HepG2 (cell line): Measurements from ENCODE around the gene CSTF1. TPM values are rescaled to one million over a fixed set of nuclear protein-coding genes. Genes with fewer than 3 reads are reported as not detected.

Experiments used
- BCL6 ChIP-seq: IDR thresholded peaks from 2 replicates; pipeline ENCODE4 v1.6.1; 2016; ENCODE audit warnings: missing genetic modification reagents, missing compliant biosample characterization
- CEBPG ChIP-seq: IDR thresholded peaks from 2 replicates; pipeline ENCODE4 v1.6.1; 2016
- CENPT ChIP-seq: sonication (generic); formaldehyde crosslinking; IDR thresholded peaks from 2 replicates; pipeline ENCODE4 v1.8.0; 2022; ENCODE audit warnings: low read depth, mild to moderate bottlenecking, moderate library complexity, missing genetic modification reagents
- E2F1 ChIP-seq: sonication (generic); formaldehyde crosslinking; IDR thresholded peaks from 2 replicates; pipeline ENCODE4 v1.5.0; 2020; ENCODE audit warnings: missing genetic modification reagents
- ELF1 ChIP-seq: sonication (generic); formaldehyde crosslinking; IDR thresholded peaks from 2 replicates; pipeline ENCODE4 v1.4.0; 2020; ENCODE audit warnings: missing genetic modification reagents
- FOXO1 ChIP-seq: sonication (generic); formaldehyde crosslinking; IDR thresholded peaks from 2 replicates; pipeline ENCODE4 v1.4.0; 2020; ENCODE audit warnings: missing genetic modification reagents
- GATAD1 ChIP-seq: IDR thresholded peaks from 2 replicates; pipeline ENCODE4 v1.6.1; 2016; ENCODE audit warnings: missing genetic modification reagents, missing compliant biosample characterization
- GZF1 ChIP-seq: sonication (generic); formaldehyde crosslinking; IDR thresholded peaks from 2 replicates; pipeline ENCODE4 v1.5.1; 2020; ENCODE audit warnings: mild to moderate bottlenecking, missing genetic modification reagents
- HNRNPUL1 ChIP-seq: fragments of 200-400 bp; formaldehyde crosslinking; IDR thresholded peaks from 2 replicates; pipeline ENCODE4 v1.6.1; 2017; ENCODE audit warnings: low read depth, mild to moderate bottlenecking, low read length, moderate library complexity
- HOXA3 ChIP-seq: sonication (generic); formaldehyde crosslinking; IDR thresholded peaks from 2 replicates; pipeline ENCODE4 v1.5.0; 2020; ENCODE audit warnings: missing genetic modification reagents
- MEIS1 ChIP-seq: sonication (generic); formaldehyde crosslinking; IDR thresholded peaks from 2 replicates; pipeline ENCODE4 v1.9.0; 2021; ENCODE audit warnings: mild to moderate bottlenecking, missing genetic modification reagents, moderate library complexity, borderline replicate concordance
- NCOA5 ChIP-seq: sonication (generic); formaldehyde crosslinking; IDR thresholded peaks from 2 replicates; pipeline ENCODE4 v1.4.0; 2020; ENCODE audit warnings: missing genetic modification reagents
- SRF ChIP-seq: IDR thresholded peaks from 2 replicates; pipeline ENCODE4 v1.6.1; 2011; ENCODE audit warnings: mild to moderate bottlenecking, low read depth, low read length, moderate library complexity
- ZFP36 ChIP-seq: fragments of 150-350 bp; IDR thresholded peaks from 2 replicates; pipeline ENCODE4 v1.6.1; 2018; ENCODE audit warnings: borderline replicate concordance, low read length, low read depth; ENCODE audit not compliant: partially characterized antibody
- ZMYM2 ChIP-seq: sonication (generic); formaldehyde crosslinking; IDR thresholded peaks from 2 replicates; pipeline ENCODE4 v1.8.0; 2022; ENCODE audit warnings: mild to moderate bottlenecking, missing genetic modification reagents
- ZNF234 ChIP-seq: sonication (generic); formaldehyde crosslinking; conservative IDR thresholded peaks from 2 replicates; pipeline ENCODE4 v1.5.1; 2020; ENCODE audit warnings: mild to moderate bottlenecking, missing genetic modification reagents
- ZNF264 ChIP-seq: sonication (generic); formaldehyde crosslinking; IDR thresholded peaks from 2 replicates; pipeline ENCODE4 v1.4.0; 2020; ENCODE audit warnings: missing genetic modification reagents
- ZNF292 ChIP-seq: sonication (generic); formaldehyde crosslinking; IDR thresholded peaks from 2 replicates; pipeline ENCODE4 v1.8.1; 2022; ENCODE audit warnings: mild to moderate bottlenecking, low read depth, missing genetic modification reagents, borderline replicate concordance
- ZNF547 ChIP-seq: sonication (generic); formaldehyde crosslinking; IDR thresholded peaks from 2 replicates; pipeline ENCODE4 v1.5.1; 2020; ENCODE audit warnings: mild to moderate bottlenecking, missing genetic modification reagents
- ZNF552 ChIP-seq: sonication (generic); formaldehyde crosslinking; IDR thresholded peaks from 2 replicates; pipeline ENCODE4 v1.9.0; 2022; ENCODE audit warnings: missing genetic modification reagents, mild to moderate bottlenecking, borderline replicate concordance
- ZNF598 ChIP-seq: sonication (generic); formaldehyde crosslinking; IDR thresholded peaks from 2 replicates; pipeline ENCODE4 v1.5.1; 2020; ENCODE audit warnings: mild to moderate bottlenecking, missing genetic modification reagents, borderline replicate concordance
- ZNF644 ChIP-seq: IDR thresholded peaks from 2 replicates; pipeline ENCODE4 v1.6.1; 2016; ENCODE audit warnings: low read depth
- polyA plus RNA-seq, 8 experiments: library from polyadenylated mRNA; depleted of rRNA in 3 of 8; stranded (reverse) in 7 of 8; unstranded in 1 of 8; fragments of >200 nt; fragmentation: Illumina TruSeq in 4 of 8; extraction: Trizol in 4 of 8; gene quantifications; 2 replicates each; pipeline versions ENCODE4 v1.2.1 to v1.2.3, GENCODE V29; 2011 to 2016; ENCODE audit warnings: low read depth in 4 of 8, missing spikeins in 1 of 8, mixed read lengths in 1 of 8; ENCODE audit not compliant: insufficient read depth in 1 of 8
- total RNA-seq, 5 experiments: library from RNA; depleted of rRNA; stranded (reverse); fragments of >200 nt; fragmentation: Illumina TruSeq; extraction: Trizol; gene quantifications; 2 replicates each; pipeline ENCODE4 v1.2.3, GENCODE V29; 2016; ENCODE audit warnings: low read depth in 1 of 5
- TF ChIP-seq, protein P1 (sequence below): sonication (generic); formaldehyde crosslinking; conservative IDR thresholded peaks from 2 replicates; pipeline ENCODE4 v1.4.0; 2020; ENCODE audit warnings: missing genetic modification reagents
- TF ChIP-seq, protein P2 (sequence below): sonication (generic); formaldehyde crosslinking; IDR thresholded peaks from 2 replicates; pipeline ENCODE4 v1.4.0; 2020; ENCODE audit warnings: mild to moderate bottlenecking, missing genetic modification reagents
- TF ChIP-seq, protein P3 (sequence below): IDR thresholded peaks from 2 replicates; pipeline ENCODE4 v1.6.1; 2016; ENCODE audit warnings: mild to moderate bottlenecking

CSTF1 gene
- total and polyA plus RNA-seq, 2 of the 13 experiments (the other 11 are each of a cell fraction or from before 2014, with no cell fraction given), result 70.9 to 100 TPM

DNA sequence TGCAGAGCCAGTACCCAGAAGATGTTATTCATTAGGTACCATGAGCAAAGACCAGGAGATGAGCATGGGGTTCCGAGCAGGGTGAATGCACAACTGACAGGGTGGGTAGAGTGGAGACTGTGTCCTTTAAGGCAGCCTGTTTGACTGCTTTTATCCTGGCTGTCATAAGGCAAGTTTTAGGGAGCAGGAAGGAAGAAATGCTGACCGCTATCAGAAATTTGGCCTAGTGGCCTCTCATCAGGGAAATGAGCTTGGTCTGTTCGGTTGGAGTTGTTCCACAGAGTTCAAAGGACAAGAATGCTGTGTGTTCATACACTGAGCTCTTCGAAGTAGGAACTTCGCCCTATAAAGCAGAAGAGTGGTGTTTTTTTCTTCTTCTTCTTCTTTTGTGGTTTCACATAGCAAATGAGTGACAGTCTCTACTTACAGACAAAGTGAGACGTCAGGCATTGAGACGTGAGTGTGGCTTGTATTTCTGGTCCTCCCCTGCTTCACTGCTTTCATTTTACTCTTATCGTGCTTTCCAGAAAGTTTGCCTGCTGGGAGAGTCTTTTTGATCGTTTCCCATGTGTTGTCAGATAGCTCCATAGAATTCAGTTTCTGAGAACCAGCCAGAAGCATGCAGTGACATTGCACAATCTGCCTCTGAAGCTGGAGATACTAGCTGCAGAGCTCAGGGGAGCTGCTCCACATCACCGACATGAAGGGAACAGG lies 19.5 kb downstream of the CSTF1 start, which contains the start of gene CASS4 (continued):
- 0 out of 2 replicates have a peak, but pooled peaks have one; percentile 36 for TF ChIP-seq E2F1 (CRISPR knock-in tag)
- no peak for TF ChIP-seq CENPT
- TF ChIP-seq ZNF644 (CRISPR knock-in tag), result 0 out of 2 replicates have a peak, but pooled peaks have one; percentile 7
- no peak for TF ChIP-seq FOXO1
- TF ChIP-seq ZFP36, result no peak
- TF ChIP-seq ZNF292 (CRISPR knock-in tag), result peak; percentile 52; the same call in 1 of the 2 replicates
- no peak for TF ChIP-seq ZNF552 (CRISPR knock-in tag)
- TF ChIP-seq BCL6, result 0 out of 2 replicates have a peak, but pooled peaks have one; percentile 24
- peak; percentile 36; the same call in 1 of the 2 replicates for TF ChIP-seq ZMYM2 (CRISPR knock-in tag)
- no peak for TF ChIP-seq SRF
- TF ChIP-seq CEBPG, result peak; percentile 97
- TF ChIP-seq GZF1, result no peak
- TF ChIP-seq, protein P1, sequence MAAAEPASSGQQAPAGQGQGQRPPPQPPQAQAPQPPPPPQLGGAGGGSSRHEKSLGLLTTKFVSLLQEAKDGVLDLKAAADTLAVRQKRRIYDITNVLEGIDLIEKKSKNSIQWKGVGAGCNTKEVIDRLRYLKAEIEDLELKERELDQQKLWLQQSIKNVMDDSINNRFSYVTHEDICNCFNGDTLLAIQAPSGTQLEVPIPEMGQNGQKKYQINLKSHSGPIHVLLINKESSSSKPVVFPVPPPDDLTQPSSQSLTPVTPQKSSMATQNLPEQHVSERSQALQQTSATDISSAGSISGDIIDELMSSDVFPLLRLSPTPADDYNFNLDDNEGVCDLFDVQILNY (CRISPR knock-in tag), result no peak
- TF ChIP-seq, protein P2, sequence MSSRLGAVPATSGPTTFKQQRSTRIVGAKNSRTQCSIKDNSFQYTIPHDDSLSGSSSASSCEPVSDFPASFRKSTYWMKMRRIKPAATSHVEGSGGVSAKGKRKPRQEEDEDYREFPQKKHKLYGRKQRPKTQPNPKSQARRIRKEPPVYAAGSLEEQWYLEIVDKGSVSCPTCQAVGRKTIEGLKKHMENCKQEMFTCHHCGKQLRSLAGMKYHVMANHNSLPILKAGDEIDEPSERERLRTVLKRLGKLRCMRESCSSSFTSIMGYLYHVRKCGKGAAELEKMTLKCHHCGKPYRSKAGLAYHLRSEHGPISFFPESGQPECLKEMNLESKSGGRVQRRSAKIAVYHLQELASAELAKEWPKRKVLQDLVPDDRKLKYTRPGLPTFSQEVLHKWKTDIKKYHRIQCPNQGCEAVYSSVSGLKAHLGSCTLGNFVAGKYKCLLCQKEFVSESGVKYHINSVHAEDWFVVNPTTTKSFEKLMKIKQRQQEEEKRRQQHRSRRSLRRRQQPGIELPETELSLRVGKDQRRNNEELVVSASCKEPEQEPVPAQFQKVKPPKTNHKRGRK (CRISPR knock-in tag), result no peak
- no peak for TF ChIP-seq ZNF264 (CRISPR knock-in tag)
- TF ChIP-seq ELF1 (CRISPR knock-in tag), result 0 out of 2 replicates have a peak, but pooled peaks have one; percentile 8
- TF ChIP-seq ZNF234, result no peak
- 0 out of 2 replicates have a peak, but pooled peaks have one; percentile 8 for TF ChIP-seq HOXA3 (CRISPR knock-in tag)
- no peak for TF ChIP-seq HNRNPUL1
- TF ChIP-seq GATAD1 (CRISPR knock-in tag), result 0 out of 2 replicates have a peak, but pooled peaks have one; percentile 21
- 0 out of 2 replicates have a peak, but pooled peaks have one; percentile 23 for TF ChIP-seq ZNF598 (CRISPR knock-in tag)
- TF ChIP-seq NCOA5 (CRISPR knock-in tag), result no peak
- TF ChIP-seq, protein P3, sequence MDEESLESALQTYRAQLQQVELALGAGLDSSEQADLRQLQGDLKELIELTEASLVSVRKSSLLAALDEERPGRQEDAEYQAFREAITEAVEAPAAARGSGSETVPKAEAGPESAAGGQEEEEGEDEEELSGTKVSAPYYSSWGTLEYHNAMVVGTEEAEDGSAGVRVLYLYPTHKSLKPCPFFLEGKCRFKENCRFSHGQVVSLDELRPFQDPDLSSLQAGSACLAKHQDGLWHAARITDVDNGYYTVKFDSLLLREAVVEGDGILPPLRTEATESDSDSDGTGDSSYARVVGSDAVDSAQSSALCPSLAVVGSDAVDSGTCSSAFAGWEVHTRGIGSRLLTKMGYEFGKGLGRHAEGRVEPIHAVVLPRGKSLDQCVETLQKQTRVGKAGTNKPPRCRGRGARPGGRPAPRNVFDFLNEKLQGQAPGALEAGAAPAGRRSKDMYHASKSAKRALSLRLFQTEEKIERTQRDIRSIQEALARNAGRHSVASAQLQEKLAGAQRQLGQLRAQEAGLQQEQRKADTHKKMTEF (CRISPR knock-in tag), result no peak; the same call in 1 of the 2 replicates
- peak; percentile 80; the same call in 1 of the 2 replicates for TF ChIP-seq MEIS1
- TF ChIP-seq ZNF547 (CRISPR knock-in tag), result no peak
